Measurements from ENCODE around the gene PCDH17. TPM values are rescaled to one million over a fixed set of nuclear protein-coding genes. Genes with fewer than 3 reads are reported as not detected.

Gene PCDH17
- total and polyA plus RNA-seq, 8 donors = 2.1 to 10.2 (median 7.4) TPM

GRCh38 chr13:57637515-57637914, 6.0 kb downstream of the PCDH17 start:
- Histone ChIP-seq H3K36me3 (no peaks in the 10 kb centered on the region), H3K4me1 (no peaks in the 10 kb centered on the region), H3K27ac (no peak overlapping the region), H3K4me3 (peak overlapping the region in 1 of 4 donors; percentile 11), H3K27me3 (peaks cover 0 to 19% (median 6%) of the 10 kb centered on the region in 4 donors), H3K9me3 (no peaks in the 10 kb centered on the region)
- TF ChIP-seq, protein P1, sequence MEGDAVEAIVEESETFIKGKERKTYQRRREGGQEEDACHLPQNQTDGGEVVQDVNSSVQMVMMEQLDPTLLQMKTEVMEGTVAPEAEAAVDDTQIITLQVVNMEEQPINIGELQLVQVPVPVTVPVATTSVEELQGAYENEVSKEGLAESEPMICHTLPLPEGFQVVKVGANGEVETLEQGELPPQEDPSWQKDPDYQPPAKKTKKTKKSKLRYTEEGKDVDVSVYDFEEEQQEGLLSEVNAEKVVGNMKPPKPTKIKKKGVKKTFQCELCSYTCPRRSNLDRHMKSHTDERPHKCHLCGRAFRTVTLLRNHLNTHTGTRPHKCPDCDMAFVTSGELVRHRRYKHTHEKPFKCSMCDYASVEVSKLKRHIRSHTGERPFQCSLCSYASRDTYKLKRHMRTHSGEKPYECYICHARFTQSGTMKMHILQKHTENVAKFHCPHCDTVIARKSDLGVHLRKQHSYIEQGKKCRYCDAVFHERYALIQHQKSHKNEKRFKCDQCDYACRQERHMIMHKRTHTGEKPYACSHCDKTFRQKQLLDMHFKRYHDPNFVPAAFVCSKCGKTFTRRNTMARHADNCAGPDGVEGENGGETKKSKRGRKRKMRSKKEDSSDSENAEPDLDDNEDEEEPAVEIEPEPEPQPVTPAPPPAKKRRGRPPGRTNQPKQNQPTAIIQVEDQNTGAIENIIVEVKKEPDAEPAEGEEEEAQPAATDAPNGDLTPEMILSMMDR (IDR thresholded peaks at IDR 0.05) = no peak
- ATAC-seq (no peak), FAIRE-seq (no peak), DNase-seq (no peak)
- intact Hi-C loops (cut with DNase I) = no loop called here
- WGBS, 2 donors = 71 to 74% methylated on average over 1 of the region's 1 CpG

DNA sequence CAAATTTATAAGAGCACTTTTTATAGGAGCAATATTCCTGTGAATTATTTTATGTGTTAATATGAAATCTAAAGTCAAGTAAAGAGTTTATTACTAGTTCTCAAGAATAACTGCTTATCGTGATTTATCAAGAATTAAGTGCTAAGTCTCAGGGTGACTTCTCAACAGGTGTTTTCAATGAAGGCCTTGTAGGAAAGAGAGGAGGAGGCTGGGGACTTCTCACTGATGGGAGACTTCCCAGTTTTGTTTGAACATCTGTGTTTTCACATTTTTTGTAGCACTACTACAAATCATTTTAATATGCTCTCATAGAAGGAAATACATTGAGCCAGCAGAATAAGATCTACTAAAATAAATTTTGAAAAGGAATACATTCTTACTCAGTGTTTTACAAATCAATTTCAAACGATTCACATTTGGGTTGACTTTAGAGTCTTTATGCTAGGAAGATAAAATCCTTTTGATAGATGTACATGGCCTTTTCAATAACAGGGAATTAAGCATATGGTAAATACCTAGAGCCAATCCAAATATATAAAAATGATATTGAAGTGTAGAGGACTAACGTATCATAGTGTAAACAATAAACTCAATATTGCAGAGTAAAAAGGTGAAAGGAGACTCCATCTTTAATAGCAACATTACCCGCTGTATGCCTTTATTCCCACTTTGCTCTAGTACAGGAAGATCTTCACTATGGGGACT, 6.8 kb downstream of the PCDH17 start:
- FAIRE-seq (no peak), ATAC-seq (no peak), DNase-seq (no peak)
- TF ChIP-seq, protein P1 (IDR thresholded peaks at IDR 0.05) = no peak
- H3K4me1 ChIP-seq = peaks cover 0 to under 1% (median 0%) of the 10 kb centered on the region in 3 donors
- no peaks in the 10 kb centered on the region for H3K9me3 ChIP-seq
- H3K27ac ChIP-seq = no peak overlapping the region
- intact Hi-C loops (cut with DNase I) = no loop called here
- H3K36me3 ChIP-seq = no peaks in the 10 kb centered on the region
- H3K4me3 ChIP-seq = no peak overlapping the region
- peaks cover 0 to 10% (median 5%) of the 10 kb centered on the region in 4 donors for H3K27me3 ChIP-seq
- 38 to 40% methylated on average over 4 of the region's 4 CpGs for WGBS, 2 donors

DNA sequence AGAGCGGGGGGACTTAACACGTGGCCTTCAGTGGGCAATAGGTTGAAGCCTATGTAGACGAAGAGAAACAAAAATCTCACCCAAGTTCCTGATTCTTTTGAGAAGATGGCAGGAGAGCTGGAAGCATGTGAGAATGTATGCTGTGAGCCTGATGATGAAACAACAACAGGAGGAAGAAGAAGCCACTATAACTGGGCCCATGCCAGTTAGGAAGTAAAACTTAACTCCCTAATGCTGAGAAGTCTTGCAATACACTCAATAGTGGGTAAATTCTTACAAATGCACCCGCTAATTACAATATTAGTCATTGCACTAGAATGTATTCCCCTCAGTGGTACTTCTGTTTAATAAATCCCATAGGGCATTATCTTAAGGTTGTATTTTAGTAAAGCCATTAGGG, 9.1 kb downstream of the PCDH17 start:
- intact Hi-C loops (cut with DNase I) = no loop called here
- H3K27ac ChIP-seq = no peak overlapping the region
- peaks cover 0 to 3% (median 0%) of the 10 kb centered on the region in 3 donors for H3K4me1 ChIP-seq
- H3K27me3 ChIP-seq = no peaks in the 10 kb centered on the region
- WGBS, 2 donors = 62 to 71% methylated on average over 4 of the region's 4 CpGs
- DNase-seq = no peak
- no peak for FAIRE-seq
- TF ChIP-seq, protein P1 (IDR thresholded peaks at IDR 0.05) = no peak
- no peaks in the 10 kb centered on the region for H3K36me3 ChIP-seq
- no peaks in the 10 kb centered on the region for H3K9me3 ChIP-seq
- no peak for ATAC-seq
- H3K4me3 ChIP-seq = no peak overlapping the region

- Histone ChIP-seq H3K9me3 (no peaks in the 10 kb centered on the region), H3K4me3 (no peak overlapping the region), H3K4me1 (peaks cover 0 to 3% (median 0%) of the 10 kb centered on the region in 3 donors), H3K27ac (no peak overlapping the region), H3K36me3 (no peaks in the 10 kb centered on the region), H3K27me3 (no peaks in the 10 kb centered on the region)
- 72 to 75% methylated on average over 3 of the region's 3 CpGs for WGBS, 2 donors
- ATAC-seq (no peak), FAIRE-seq (no peak), DNase-seq (no peak)
- intact Hi-C loops (cut with DNase I) = no loop called here
- TF ChIP-seq, protein P1 (IDR thresholded peaks at IDR 0.05) = no peak
Observed at GRCh38 chr13:57641051-57641450, 9.5 kb downstream of the PCDH17 start.

DNA sequence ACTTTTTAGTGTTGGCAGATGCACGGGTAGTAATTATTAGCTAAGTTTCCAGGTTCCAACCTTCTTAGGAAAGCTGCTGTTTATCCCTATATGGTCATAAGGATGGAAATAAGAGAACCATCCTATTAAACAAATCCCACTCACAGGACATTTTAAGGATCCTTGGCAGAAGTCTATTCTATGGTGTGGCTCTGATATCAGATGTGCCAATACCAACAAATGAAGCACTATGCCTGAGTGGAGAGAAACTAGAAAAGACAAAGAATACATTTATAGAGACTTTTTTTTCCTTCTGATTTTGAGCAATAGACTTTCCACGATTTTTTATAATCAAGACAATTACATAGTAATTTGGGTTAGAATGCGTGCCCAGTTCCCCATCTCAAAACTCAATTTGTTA, 12.6 kb downstream of the PCDH17 start:
- intact Hi-C loops (cut with DNase I) = no loop called here
- Histone ChIP-seq H3K27ac (no peak overlapping the region), H3K4me3 (no peak overlapping the region), H3K27me3 (peaks cover 0 to 3% (median 0%) of the 10 kb centered on the region in 4 donors), H3K36me3 (no peaks in the 10 kb centered on the region), H3K9me3 (no peaks in the 10 kb centered on the region), H3K4me1 (peaks cover 0 to 3% (median 0%) of the 10 kb centered on the region in 3 donors)
- ATAC-seq = no peak
- 43 to 49% methylated on average over 3 of the region's 3 CpGs for WGBS, 2 donors
- TF ChIP-seq, protein P1 (IDR thresholded peaks at IDR 0.05) = no peak
- FAIRE-seq = no peak
- no peak for DNase-seq

All from pancreas (tissue), 10 donors.